ENCODE results near the gene FAM83F.
"Not testable (repeated sequence)": the region's sequence is repeated elsewhere in the genome, so short reads cannot be mapped to it uniquely, and the experiment has no call there.

Gene FAM83F

DNA sequence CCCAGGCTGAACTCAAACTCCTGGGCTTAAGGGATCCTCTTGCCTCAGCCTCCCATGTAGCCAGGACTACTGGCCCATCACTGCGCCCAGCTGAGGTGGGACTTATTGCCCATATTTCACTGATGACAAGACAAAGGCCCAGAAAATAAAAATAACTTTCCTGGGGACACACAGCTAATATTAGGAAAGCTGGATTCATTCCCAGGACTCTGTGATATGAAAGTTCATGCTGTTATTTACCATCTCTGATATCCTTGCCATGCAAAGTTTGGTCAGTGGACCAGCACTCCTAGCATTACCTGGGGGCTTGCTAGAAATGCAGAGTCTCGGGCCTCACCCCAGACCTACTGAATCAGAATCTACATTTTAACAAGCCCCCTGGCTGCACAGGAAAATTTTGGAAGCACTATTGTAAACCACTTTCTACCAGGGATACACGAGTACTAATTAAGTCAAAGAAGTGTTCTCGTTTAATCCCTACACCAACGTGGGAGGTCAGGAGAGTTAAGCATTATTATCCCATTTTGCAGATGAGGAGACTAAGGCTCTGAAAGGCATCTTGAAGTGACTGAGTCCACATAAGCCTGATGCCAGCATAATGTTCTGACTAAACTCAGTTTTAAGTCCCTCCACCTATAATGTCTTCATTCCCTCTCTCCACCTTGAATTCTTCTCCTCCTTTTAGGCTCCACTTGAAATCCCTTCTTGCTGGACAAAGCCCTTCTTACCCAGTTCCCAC lies 2.5 kb upstream of the FAM83F start:
- FAIRE-seq, result no peak
- no peak for DNase-seq (ENCODE audit: extremely low spot score, insufficient read length, low read depth)

DNA sequence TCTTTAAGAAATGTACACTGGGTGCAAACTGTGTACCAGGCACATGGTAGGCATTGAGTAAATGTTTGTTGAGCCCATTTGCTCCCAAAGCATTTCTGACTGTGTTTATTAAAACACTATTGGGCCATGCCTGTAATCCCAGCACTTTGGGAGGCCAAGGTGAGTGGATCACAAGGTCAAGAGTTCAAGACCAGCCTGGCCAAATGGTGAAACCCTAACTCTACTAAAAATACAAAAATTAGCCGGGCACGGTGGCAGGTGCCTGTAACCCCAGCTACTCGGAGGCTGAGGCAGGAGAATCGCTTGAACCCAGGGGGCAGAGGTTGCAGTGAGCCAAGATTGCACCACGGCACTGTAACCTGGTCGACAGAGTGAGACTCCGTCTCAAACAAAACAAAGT lies 1.9 kb upstream of the FAM83F start:
- FAIRE-seq; DNase-seq (ENCODE audit: extremely low spot score, insufficient read length, low read depth): not testable (repeated sequence)

DNA sequence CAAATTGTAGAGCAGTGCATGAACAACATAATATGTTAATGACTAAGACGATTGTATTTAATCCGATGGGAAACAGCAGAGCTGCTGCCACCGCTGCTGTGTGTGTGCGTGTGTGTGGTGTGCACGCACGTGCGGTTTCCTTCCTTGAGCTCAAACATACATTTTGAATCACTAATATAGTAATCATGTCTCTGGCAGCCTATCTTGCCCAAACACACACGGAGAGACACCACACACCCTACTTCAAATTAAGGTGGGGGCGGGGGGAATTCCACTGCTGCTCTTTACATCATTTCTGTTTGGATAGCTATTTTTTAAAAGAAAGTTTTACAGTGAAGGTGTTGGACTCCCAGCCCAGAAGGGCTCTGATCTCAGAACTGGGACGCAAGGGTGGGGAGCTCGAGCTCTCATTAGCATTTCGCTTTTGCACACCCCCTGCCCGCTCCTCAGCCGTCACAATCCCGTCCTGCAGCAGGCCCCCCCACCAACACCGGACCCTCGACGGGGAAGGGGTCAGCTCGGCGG lies 651 bp upstream of the FAM83F start:
- DNase-seq (ENCODE audit: extremely low spot score, insufficient read length, low read depth) (no peak), FAIRE-seq (peak; percentile 12)

DNA sequence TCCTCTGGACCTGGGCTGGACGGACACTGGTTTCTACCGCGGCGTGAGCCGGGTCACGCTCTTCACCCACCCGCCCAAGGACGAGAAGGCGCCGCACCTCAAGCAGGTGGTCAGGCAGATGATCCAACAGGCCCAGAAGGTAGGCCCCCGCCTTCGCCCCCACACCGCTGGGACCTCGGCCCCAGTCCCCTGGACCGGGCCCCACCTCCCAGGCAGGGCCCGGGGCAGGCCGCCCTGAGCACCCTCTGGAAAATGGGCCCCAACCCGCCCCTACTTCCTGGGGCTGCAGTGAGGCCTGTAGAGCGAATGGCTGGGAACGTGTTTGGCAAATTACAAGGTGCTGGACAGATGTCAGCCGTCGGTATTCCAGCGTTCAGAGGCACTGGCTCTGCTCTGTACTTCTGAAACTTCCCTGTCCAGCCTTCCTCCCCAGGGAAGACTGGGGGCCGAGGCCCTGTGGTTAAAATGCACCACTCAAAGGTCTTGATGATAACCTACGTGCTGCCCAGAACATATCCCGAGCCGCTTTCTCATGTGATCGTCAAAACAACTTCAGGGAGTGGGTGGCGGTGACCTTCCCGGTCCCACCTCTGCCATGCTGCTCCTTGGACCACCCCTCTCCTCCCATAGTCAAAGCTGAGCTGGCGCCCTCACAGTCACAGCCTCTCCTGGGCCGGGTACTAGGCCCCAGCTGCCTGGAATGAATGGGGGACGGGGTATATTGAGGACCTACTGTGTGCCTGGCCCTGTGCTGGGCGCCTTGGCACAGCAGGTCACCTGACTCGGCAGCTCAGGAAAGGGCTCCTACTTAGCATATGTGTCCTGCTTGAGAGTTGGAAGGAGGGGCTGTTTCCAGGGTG lies 869 bp downstream of the FAM83F start:
- DNase-seq (ENCODE audit: extremely low spot score, insufficient read length, low read depth), result no peak
- no peak for FAIRE-seq

DNA sequence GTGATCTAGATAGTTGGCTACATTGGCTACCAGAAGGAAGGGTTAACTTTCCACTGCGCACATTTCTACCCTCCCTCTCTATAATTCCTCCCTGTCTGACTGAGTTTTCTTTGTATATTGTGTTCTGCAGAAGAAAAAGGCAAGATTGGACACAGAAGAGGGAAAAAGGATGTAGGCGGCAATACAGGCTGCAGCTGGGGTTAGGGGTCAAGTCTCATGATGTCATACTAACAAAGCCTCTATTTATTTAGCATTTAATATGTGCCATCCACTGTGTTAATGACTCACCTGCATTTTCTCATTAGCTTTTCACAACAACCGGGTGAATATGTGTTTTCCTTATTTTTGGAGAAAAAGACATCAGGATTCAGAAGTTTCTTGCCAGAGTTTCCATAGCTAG lies 2.0 kb downstream of the FAM83F start:
- DNase-seq (ENCODE audit: extremely low spot score, insufficient read length, low read depth) (no peak), FAIRE-seq (no peak)

DNA sequence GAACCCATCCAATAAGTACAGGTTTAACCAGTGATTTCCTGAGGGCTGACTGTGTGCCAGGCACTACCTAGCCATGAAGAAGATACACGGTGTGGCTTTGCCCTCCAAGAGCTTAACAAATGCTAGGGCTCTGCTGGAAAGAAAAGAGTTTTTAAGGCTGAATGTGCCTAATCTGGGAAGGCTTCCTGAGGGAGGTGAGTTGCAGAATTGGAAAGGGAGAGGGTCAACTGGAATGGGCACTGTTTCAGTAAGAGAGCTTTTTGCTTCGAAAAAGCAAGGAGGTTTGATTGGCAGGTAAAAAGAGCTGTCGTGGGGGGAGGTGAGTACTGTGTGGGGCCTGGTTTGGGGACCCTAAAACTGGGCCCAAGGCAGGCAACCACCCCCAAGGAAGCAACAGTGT lies 2.7 kb downstream of the FAM83F start:
- FAIRE-seq (no peak), DNase-seq (ENCODE audit: extremely low spot score, insufficient read length, low read depth) (no peak)

DNA sequence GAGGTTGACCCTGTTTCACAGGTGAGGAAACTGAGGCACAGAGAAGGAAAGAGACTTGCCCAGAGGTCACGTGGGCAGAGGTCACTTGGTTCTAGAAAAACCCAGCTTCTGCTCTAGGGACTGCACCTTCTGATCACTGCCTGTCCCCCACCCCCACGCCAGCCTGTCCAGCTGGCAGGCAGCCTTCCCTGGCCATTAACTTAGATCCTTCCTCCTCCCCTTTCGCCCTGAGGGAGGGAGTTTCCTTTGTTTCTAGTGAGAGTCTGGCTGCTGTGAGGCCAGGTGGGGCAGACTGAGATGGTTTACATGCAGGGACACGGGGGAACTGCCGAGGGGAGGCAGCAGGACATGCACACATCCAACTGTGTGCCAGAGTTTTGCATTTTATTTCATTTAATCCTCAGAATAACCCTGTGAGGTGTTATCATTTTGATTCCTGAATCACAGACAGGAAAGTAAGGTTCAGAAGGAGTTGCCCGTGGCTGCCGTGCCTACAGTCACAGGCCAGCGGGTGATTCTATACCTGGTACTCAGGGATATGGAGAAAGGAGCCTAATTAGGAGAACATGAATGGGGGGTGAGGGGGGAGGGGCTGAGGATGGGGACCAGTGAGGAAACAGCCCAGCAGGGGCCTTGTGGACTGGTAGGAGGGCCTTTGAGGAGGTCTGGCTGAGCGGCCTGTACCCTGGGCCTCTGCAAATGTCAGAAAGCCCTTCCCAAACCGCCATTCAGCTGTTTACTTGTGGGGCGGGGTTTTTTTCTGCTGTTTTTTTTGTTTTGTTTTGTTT lies 3.4 kb downstream of the FAM83F start:
- DNase-seq (ENCODE audit: extremely low spot score, insufficient read length, low read depth) (no peak), FAIRE-seq (no peak)

DNA sequence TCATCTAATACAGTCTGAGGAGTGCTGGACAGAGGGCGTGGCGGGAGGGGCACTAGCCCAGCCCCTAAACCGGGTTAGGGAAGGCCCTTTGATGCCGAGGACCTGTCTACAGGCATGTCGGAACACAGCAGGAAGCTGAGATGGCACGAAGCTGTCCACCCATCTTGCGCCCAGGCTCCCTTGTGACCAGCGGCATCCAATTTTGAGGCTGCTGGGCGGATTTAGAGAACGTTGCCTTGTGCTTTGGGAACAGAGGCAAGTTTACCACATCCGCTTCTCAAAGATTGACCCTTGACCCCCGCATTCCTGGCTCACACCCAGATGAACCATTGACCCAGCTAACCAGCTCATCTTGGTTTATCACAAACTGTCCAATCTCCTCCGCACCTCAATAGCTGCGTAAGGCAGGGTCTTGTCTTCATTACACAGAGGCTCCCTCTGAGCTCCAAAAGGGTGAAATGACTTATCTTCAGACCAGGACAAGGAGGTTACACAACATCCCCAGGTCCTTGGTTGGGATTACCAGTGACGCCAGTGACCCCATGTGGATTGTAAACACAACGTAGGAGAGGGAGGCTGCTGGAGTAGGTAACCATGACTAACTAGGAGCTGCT lies 4.5 kb downstream of the FAM83F start:
- no peak for FAIRE-seq

DNA sequence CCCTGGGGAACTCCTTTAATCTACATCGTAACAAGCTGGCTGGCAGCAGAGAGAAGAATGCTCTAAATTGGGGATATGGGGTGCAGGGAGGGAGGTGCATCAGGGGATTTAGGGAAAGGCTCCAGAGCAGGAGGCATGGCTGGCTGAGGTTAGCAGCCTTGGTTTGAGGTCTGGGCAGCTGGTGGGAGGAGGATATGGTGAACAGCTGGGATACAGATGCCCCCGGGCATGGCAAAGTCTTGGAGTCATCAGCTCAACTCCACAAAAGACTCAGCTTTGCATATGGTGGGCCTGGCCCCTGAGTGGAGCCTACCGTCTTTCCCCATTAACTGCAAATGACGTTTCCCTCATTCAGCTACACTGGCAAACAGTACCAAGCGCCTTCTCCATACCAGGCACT lies 5.4 kb downstream of the FAM83F start:
- no peak for DNase-seq (ENCODE audit: extremely low spot score, insufficient read length, low read depth)

More for the DNA sequence above, 4.5 kb downstream of the FAM83F start:
- no peak for DNase-seq (ENCODE audit: extremely low spot score, insufficient read length, low read depth)

DNA sequence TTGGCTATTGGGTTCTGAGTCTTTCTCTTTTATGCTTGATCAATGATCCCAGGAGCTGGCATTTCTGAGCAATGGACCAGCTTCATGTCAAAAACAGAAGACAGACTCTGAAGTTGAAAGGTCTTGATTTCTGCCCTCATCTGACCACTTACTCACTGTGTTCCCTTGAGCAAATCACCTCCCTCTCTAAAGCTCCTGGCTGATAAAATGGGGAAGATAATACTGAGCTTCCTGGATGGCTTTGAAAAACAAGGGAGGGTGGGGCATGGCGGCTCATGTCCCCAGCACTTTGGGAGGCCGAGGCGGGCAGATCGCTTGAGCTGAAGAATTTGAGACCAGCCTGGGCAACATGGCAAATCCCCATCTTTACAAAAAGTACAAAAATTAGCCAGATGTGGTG lies 6.4 kb downstream of the FAM83F start:
- FAIRE-seq, result no peak

More for the DNA sequence above, 5.4 kb downstream of the FAM83F start:
- no peak for FAIRE-seq

DNA sequence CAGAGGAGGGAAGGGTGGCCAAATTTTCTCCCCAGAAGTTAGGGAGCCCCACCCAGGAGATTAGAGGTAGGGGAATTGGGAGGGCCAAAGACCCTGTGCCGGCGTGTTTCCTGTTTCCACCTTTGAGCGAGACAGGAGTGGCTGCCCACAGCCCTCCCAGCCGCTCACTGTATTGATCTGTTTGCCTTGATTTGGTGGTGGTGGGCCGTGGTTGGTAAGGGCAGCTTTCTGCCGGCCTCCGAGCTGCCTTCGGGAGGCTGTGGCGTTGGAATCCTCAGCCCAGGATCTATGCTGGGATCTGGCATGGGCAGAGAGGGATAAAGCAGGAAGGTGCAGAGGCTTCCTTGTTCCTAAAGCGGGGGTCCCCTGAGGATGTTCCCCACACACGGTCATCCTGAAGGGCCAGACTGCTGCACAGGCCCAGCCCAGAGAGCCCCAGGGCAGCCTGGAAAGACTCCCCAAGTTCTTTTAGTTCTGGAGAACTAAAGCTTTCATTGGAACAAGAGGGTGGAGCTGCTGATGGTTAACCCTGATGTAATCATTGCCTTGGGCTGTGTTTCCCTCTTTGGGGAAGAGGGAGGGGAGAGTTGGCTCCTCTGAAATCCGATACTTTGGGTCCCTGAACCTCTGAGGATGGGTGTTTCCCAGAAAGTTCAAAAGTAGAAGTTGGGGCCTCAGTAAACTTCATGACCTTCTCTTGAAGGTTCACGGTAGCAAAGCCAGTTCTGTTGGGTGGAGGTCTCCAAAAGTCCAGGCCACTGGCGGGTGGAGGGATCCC lies 7.2 kb downstream of the FAM83F start:
- no peak for DNase-seq (ENCODE audit: extremely low spot score, insufficient read length, low read depth)
- no peak for FAIRE-seq

More for the DNA sequence above, 6.4 kb downstream of the FAM83F start:
- no peak for DNase-seq (ENCODE audit: extremely low spot score, insufficient read length, low read depth)

DNA sequence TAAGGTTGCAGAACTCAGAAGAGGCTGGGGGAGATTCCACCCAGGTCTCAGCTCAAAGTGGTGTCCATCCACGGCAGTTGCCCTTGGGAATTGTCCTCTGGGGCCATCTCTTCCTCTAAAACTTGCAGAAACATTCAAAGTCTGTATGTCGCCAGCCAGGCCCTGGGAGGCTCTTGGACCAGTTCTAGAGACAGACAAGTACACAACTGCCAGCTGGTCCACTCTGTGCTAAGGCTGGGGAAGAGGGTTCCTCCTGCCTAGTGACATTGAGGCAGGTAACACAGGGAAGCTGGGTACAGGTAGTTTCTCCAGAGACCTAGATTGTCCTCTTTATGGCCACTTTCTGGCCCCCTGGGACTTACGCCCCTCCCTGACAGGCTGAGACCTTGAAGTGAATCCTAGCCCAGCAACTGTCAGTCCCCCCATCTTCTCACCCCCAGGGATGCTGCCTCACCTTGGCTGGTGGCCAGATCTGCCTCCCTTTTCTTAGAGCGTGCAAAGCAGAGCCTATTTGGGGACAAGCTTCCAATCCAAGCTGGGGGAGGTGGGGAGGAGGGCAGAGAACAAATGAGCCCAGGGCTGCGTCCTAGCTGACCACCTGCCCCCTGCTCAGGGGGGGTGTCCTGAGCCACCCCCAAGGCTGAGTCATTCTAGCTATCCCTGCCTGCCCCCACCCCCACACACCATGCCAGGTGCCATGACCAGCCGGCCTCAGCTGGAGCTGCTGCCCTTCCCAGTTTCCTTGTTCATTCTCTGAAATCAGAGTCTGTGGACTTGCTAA lies 8.4 kb downstream of the FAM83F start:
- FAIRE-seq, result no peak
- no peak for DNase-seq (ENCODE audit: extremely low spot score, insufficient read length, low read depth)

DNA sequence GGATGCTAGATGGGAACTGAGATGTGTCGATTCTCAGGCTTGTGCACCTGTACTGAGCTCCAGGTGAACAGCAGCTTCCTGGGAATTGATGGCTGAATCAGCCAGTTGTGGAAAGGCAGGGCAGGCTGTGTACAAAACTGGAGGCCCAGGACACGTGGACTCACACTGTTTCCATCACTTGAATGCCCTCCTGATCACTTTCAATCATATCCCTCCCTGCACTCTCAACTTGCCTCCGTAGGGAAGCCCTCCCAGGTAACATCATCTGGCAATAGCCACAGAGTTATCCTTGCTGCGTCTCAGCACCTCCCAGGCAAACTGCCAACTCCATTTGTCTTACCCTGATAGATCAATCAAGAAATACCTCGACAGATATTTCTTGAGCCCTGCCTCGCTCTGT lies 10.1 kb downstream of the FAM83F start:
- FAIRE-seq, result no peak
- DNase-seq (ENCODE audit: extremely low spot score, insufficient read length, low read depth), result no peak

DNA sequence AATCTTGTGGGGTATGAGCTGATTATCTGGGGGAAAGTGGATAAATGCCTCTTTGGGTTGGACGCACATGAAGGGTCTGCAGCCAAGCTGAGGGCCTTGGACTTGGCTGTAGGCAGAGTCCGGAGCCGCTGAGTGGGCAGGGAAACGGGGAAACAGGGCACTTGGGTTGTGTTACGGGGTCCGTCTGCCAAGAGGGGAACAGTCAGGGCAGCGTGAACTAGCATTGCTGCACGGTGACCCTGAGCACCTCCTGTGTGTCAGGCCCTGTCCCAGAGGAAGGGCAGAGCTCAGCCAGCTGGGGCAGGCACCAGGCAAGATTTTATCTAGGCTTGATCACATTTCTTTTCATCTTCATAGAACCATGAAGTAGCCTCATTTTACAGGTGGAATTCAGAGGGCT lies 11.9 kb downstream of the FAM83F start:
- DNase-seq (ENCODE audit: extremely low spot score, insufficient read length, low read depth), result no peak
- FAIRE-seq, result no peak

DNA sequence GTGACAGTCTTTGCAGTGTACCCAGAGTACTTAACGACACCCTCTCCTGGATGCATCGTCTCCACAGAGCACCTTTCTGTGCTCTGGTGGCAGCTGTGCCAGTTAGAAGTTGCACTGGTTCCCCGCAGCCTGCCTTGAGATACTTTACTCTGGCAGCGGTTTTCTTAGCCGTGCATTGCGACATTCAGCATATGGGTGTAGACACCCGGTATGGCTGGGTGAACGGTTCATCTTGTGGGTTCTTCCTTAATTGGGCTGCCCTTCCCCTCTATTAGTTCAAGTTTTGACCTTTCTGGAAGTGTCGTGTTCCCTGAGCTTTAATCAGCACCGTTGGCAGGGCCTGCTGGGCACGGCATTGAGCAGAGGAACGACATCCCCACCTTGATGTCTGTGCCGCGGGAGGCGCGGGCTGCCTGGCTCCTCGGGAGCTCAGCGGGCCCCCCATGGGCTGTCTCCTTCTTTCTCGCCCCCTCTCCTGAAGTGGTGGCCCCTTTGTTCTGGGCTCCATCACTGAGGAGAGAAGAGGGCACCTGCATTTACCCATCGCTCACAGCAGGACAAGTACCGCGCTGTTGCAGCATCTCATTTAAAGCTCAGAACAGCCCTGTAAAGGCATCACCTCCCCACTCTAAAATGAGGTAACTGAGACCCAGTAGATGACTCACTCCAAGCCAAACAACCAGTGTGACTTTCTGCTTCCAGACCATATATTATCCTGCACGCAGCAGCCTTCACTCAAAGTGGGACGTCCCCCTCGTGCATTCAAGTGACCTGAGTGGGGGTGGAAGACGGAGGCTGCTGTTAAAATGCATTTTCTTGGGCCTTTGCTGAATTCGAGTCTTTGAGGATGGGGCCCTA lies 13.3 kb downstream of the FAM83F start:
- FAIRE-seq (no peak), DNase-seq (ENCODE audit: extremely low spot score, insufficient read length, low read depth) (no peak)

DNA sequence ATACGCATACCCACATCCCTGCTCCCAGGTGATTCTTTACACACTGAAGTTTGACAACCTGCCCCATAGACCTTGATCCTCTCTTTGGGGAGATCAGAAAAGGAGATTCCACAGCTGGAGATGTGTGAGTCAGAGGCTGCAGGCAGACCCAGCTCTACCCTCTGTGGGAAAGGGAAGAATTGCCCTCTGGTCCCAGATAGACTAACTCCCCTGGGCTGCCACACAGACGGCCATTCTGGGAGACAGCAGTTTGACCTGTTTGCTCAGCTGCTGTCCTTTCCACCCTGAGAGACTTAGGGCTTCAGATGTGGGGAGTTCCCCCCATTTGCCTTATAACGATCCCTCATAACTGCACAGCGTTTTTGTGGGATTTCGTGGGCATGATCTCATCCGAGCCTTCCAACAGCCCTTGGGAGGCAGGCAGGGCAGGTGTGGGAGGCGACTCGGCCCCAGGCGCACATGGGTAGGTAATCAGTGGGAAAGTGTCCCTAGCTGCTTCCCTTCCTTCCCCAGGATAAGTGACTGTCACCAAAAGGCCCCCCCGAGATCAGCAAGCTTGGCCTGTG lies 14.1 kb downstream of the FAM83F start:
- no peak for DNase-seq (ENCODE audit: extremely low spot score, insufficient read length, low read depth)
- FAIRE-seq, result no peak

DNA sequence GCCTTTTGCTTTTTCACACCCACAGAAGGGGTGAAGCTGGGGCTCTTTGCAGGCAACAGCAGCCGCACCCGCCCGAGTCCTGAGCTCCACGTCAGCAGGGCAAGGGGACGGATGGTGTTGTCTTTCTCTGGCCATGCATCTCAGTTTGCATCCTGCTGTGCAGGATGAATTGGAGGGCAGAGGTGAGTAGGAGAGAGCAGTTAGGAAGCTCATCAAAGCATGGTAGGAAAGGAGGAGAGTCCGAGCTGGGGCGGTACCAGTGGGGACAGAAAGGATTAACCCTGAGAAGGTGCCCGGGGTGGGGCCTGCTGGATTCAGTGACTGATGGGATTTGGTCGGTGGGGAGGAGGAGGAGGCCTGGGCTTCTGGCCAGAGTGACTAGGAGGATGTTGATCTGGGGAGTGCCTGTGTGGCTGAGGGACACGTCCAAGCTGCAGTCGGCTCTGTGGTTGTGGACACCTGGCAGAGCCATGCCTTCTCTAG lies 14.6 kb downstream of the FAM83F start:
- DNase-seq (ENCODE audit: extremely low spot score, insufficient read length, low read depth), result no peak
- FAIRE-seq, result no peak
